C4-2B (cell line): ENCODE results near the gene TTLL10.

Experiments
- CTCF ChIP-seq: fragments of 450-650 bp; conservative IDR thresholded peaks from 2 replicates; pipeline ENCODE4 v1.5.1; 2017; ENCODE audit warnings: mild to moderate bottlenecking
- ZFX ChIP-seq: fragments of 450-650 bp; IDR thresholded peaks from 2 replicates; pipeline ENCODE4 v1.6.1; 2017

GRCh38 chr1:1150100-1150499 lies 23.6 kb upstream of the TTLL10 start:
- TF ChIP-seq CTCF = no peak
- TF ChIP-seq ZFX = no peak
